PFSK-1 (cell line): Measurements from ENCODE around the gene IFT88.

ENCODE experiments used
- FOXP2 ChIP-seq: optimal IDR thresholded peaks from 2 replicates; pipeline ENCODE3; 2011; ENCODE audit warnings: borderline replicate concordance, control low read depth, inconsistent platforms; ENCODE audit not compliant: insufficient read depth; ENCODE audit errors: extremely low read length, extremely low read depth
- POLR2AphosphoS5 ChIP-seq: IDR thresholded peaks from 2 replicates; pipeline ENCODE4 v1.6.1; 2012; ENCODE audit warnings: low read depth, mild to moderate bottlenecking, control low read depth, low read length, moderate library complexity
- SIN3A ChIP-seq: IDR thresholded peaks from 2 replicates; pipeline ENCODE4 v1.6.1; 2012; ENCODE audit warnings: mild to moderate bottlenecking, low read length, moderate library complexity, borderline replicate concordance; ENCODE audit not compliant: insufficient read depth
- TAF1 ChIP-seq: IDR thresholded peaks from 2 replicates; pipeline ENCODE4 v1.6.1; 2012; ENCODE audit warnings: low read length, control low read depth, borderline replicate concordance; ENCODE audit not compliant: insufficient read depth
- TF ChIP-seq, protein P1 (sequence below), 2 experiments: IDR thresholded peaks; 2 replicates each; pipeline versions ENCODE4 v1.6.1 to v1.8.0; 2011 to 2012; ENCODE audit warnings: low read depth in 2 of 2, low read length in 2 of 2, control low read depth in 1 of 2, inconsistent platforms in 1 of 2, mild to moderate bottlenecking in 1 of 2, moderate library complexity in 1 of 2; ENCODE audit not compliant: insufficient read depth in 1 of 2

IFT88 gene

GRCh38 chr13:20536992-20537391 lies 30.0 kb upstream of the IFT88 start:
- no peak for TF ChIP-seq POLR2AphosphoS5
- TF ChIP-seq, protein P1, sequence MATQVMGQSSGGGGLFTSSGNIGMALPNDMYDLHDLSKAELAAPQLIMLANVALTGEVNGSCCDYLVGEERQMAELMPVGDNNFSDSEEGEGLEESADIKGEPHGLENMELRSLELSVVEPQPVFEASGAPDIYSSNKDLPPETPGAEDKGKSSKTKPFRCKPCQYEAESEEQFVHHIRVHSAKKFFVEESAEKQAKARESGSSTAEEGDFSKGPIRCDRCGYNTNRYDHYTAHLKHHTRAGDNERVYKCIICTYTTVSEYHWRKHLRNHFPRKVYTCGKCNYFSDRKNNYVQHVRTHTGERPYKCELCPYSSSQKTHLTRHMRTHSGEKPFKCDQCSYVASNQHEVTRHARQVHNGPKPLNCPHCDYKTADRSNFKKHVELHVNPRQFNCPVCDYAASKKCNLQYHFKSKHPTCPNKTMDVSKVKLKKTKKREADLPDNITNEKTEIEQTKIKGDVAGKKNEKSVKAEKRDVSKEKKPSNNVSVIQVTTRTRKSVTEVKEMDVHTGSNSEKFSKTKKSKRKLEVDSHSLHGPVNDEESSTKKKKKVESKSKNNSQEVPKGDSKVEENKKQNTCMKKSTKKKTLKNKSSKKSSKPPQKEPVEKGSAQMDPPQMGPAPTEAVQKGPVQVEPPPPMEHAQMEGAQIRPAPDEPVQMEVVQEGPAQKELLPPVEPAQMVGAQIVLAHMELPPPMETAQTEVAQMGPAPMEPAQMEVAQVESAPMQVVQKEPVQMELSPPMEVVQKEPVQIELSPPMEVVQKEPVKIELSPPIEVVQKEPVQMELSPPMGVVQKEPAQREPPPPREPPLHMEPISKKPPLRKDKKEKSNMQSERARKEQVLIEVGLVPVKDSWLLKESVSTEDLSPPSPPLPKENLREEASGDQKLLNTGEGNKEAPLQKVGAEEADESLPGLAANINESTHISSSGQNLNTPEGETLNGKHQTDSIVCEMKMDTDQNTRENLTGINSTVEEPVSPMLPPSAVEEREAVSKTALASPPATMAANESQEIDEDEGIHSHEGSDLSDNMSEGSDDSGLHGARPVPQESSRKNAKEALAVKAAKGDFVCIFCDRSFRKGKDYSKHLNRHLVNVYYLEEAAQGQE (IDR thresholded peaks at IDR 0.05; ENCODE audit: insufficient read depth in 1 of 2, low read depth in 2 of 2, low read length in 2 of 2): no peak

DNA sequence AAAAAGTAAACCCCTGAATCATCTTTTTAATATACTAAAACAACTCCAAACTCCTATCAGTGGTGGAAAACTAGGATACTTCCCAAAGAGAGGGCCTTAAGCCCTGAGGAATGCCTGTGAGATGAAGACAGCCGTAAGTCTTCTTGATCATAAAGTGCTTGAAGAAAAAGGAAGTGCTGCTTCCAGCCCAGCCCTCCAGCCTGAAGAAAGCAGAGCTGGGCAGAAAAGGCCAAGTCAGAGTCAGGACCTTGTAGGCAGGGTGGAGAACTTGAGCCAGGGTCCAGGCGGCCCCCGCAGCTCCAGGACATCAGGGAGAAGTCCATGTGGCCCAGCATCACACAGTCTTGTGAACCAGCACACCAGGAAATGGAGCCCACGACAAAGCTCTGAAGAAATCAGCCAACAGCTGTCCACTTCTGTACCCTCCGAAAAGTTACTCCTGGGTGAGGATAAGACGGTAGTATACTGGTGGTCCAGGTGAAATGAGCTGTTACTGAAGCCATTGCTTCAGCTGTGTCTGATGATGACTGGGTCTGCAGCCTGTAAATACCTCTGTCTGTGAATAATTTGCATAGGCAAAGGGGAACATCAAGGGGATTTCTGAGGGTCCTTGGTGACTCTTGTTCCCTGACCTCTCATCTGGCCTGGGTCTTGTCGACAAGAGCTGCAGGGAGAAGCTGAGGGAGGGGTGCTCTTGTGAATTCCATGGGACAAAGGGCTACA lies 22.6 kb upstream of the IFT88 start:
- TF ChIP-seq POLR2AphosphoS5: no peak
- TF ChIP-seq FOXP2: no peak
- TF ChIP-seq, protein P1 (IDR thresholded peaks at IDR 0.05; ENCODE audit: insufficient read depth in 1 of 2, low read depth in 2 of 2, low read length in 2 of 2): no peak
- TF ChIP-seq TAF1: no peak
- no peak for TF ChIP-seq SIN3A

- TF ChIP-seq FOXP2: no peak
- TF ChIP-seq, protein P1 (IDR thresholded peaks at IDR 0.05; ENCODE audit: insufficient read depth in 1 of 2, low read depth in 2 of 2, low read length in 2 of 2): no peak
- no peak for TF ChIP-seq SIN3A
- no peak for TF ChIP-seq TAF1
- TF ChIP-seq POLR2AphosphoS5: no peak
Observed at GRCh38 chr13:20546556-20546955, 20.4 kb upstream of the IFT88 start.

DNA sequence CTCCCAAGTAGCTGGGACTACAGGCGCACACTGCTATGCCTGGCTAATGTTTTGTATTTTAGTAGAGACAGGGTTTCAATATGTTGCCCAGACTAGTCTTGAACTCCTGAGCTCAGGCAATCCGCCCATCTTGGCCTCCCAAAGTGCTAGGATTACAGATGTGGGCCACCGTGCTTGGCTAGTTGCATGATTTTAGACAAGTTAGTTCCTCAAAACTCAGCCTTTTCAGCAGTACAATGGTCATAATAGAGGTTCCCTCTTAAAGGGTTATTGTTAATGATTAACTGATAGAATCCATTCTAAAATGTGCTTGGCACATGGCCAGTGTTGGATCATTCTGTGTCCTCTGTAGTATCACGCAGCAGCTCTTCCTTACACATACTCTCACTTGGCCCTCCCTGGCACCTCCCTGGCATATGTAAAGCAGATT lies 19.5 kb upstream of the IFT88 start:
- TF ChIP-seq TAF1 (no peak), SIN3A (no peak), POLR2AphosphoS5 (no peak), FOXP2 (no peak)
- TF ChIP-seq, protein P1 (IDR thresholded peaks at IDR 0.05; ENCODE audit: insufficient read depth in 1 of 2, low read depth in 2 of 2, low read length in 2 of 2): no peak

DNA sequence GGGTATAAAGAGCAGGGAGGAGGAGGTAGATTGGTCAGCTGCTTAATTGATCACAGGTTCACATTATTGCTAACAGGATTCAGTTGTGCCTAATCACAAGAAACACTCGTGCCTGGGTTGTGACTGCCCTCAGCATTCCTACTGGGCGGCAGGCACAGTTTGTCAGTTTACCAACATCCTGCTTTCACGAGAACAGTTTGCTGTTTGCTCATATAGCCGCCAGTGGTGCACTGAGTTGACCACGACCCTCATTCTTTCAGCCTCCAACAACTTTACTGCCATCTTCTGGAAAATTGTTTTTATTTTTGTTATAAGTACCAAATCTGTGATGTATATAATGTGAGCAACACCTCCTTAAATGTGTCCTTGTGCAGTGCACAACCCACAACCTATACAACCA lies 16.2 kb upstream of the IFT88 start:
- TF ChIP-seq SIN3A (no peak), FOXP2 (no peak), POLR2AphosphoS5 (no peak), TAF1 (no peak)
- TF ChIP-seq, protein P1 (IDR thresholded peaks at IDR 0.05; ENCODE audit: insufficient read depth in 1 of 2, low read depth in 2 of 2, low read length in 2 of 2): no peak
